ENCODE data around the gene SLX4IP. TPM values are rescaled to one million over a fixed set of nuclear protein-coding genes. Genes with fewer than 3 reads are reported as not detected.

SLX4IP gene
- total and polyA plus RNA-seq, 2 donors (not counting 1 experiment from before 2014, with no cell fraction given), result 2.0 to 8.1 TPM

DNA sequence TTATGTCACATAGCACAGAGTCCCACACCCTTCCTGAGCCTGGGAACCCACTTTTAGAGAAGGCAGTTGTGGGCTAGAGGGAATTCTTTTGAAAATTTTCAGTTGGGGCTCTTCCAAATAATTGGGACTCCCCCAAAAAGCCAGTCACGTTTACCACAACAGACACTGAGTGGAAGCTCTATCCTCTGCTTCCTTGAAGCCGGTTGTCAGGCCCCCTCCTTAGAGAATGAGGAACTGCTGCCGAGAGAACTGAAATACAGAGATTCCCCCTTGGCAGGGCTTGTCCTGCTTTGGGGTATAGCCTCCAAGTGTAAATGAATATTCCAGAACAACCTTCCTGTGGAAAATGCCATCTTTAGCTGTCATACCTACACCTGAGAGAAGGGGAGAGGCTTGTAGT is 241.4 kb downstream of the SLX4IP start:
- Mint-ChIP-seq H3K4me3 (no peak overlapping the region), H3K4me1 (peaks cover 20% of the 10 kb centered on the region), H3K27me3 (peaks cover 52% of the 10 kb centered on the region), H3K27ac (no peak overlapping the region), H3K9me3 (ENCODE audit: insufficient read depth) (no peaks in the 10 kb centered on the region)
- POLR2A ChIA-PET, result no interaction called here
- Histone ChIP-seq H3K36me3 (replicated peaks in 1 of 2; ENCODE audit: control extremely low read depth in 1 of 2, control insufficient read depth in 1 of 2, extremely low read depth in 1 of 2, insufficient read depth in 2 of 2, low read length in 1 of 2) (no peaks in the 10 kb centered on the region), H3K9ac (ENCODE audit: low read length) (no peak overlapping the region), H3K79me2 (ENCODE audit: control insufficient read depth, insufficient read depth, low read length) (no peaks in the 10 kb centered on the region), H3K4me2 (replicated peaks; ENCODE audit: low read depth, low read length, poor library complexity, severe bottlenecking) (no peak overlapping the region), H3K27me3 (replicated peaks in 1 of 4; ENCODE audit: control extremely low read depth in 1 of 4, control insufficient read depth in 3 of 4, insufficient read depth in 4 of 4, low read length in 3 of 4) (peaks cover 0 to 42% (median 17%) of the 10 kb centered on the region in 4 experiments), H3K9me3 (ENCODE audit: control extremely low read depth in 1 of 3, control insufficient read depth in 2 of 3, insufficient read depth in 1 of 3, low read length in 2 of 3) (peaks cover 0 to 6% (median 0%) of the 10 kb centered on the region in 3 donors), H3K4me1 (ENCODE audit: control insufficient read depth in 2 of 2, insufficient read depth in 2 of 2, low read length in 2 of 2) (peaks cover 27% of the 10 kb centered on the region in 2 donors), H2AFZ (ENCODE audit: insufficient read depth, low read depth, low read length, poor library complexity, severe bottlenecking) (no peak overlapping the region), H3K4me3 (ENCODE audit: control extremely low read depth in 1 of 5, extremely low read depth in 1 of 5, insufficient read depth in 1 of 5, low read depth in 2 of 5, low read length in 4 of 5) (no peak overlapping the region), H4K20me1 (ENCODE audit: control insufficient read depth, insufficient read depth, low read length, poor library complexity, severe bottlenecking) (no peaks in the 10 kb centered on the region), H3K27ac (ENCODE audit: low read length in 2 of 2) (no peak overlapping the region)
- DNase-seq (no peak), ATAC-seq (ENCODE audit: low read depth) (no peak)
- CTCF ChIA-PET, result no interaction called here
- intact Hi-C loops (cut with micrococcal nuclease), result no loop called here
- WGBS (ENCODE audit: insufficient coverage), result 4% methylated on average over 3 of the region's 3 CpGs
- TF ChIP-seq EZH2 (IDR thresholded peaks at IDR 0.05; ENCODE audit: borderline replicate concordance, insufficient read depth, low read depth, low read length, poor library complexity, severe bottlenecking) (no peak), CTCF (IDR thresholded peaks at IDR 0.05) (no peak)

Small RNA genes lying within 50 kb of the gene (small RNA-seq; reads per million reads assigned to genes)
- gene MIR6870 (ENCODE audit: insufficient read length, low read depth, low replicate concordance), result not detected

Other genes with a start within 250 kb of the SLX4IP start
- gene SNAP25, start 216.5 kb upstream of the SLX4IP start, total RNA-seq, result not detected in 2 replicates
- 0.27 TPM in 1 of 2 replicates, not detected in the other for gene SNAP25, start 216.5 kb upstream of the SLX4IP start, polyA plus RNA-seq
- gene MKKS, start 1.1 kb upstream of the SLX4IP start, total RNA-seq, result 10.5 and 12.6 TPM in 2 replicates
- 3.2 and 6.0 TPM in 2 replicates for gene MKKS, start 1.1 kb upstream of the SLX4IP start, polyA plus RNA-seq
- 0.22 TPM in 1 of 2 replicates, not detected in the other for gene JAG1, start 238.7 kb downstream of the SLX4IP start, total RNA-seq
- gene JAG1, start 238.7 kb downstream of the SLX4IP start, polyA plus RNA-seq, result 0.22 TPM in 1 of 2 replicates, not detected in the other

Data from B cell (primary cell).